T-helper 22 cell (primary cell): ENCODE data around the gene MRI1.
"Not testable (repeated sequence)": the region's sequence is repeated elsewhere in the genome, so short reads cannot be mapped to it uniquely, and the experiment has no call there.

Source experiments
- DNase-seq: peaks from one replicate; pipeline ENCODE4 v3.0.0-alpha.2; 2020; ENCODE audit warnings: low read depth

The MRI1 gene

DNA sequence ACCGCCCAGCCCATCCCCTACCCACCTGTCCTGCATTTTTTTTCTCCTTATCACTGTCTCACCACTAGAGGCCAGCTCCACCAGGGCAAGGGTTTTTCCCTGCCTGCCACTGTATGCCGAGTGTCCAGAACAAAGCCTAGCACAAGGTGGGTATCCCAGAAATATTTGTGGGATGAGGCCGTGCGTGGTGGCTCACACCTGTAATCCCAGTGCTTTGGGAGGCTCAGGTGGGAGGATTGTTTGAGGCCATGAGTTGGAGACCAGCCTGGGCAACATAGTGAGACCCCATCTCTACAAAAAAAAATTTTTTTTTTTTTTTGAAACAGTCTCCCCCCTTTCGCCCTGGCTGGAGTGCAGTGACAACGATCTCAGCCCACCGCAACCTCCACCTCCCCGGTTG is 2.9 kb upstream of the MRI1 start:
- no peak for DNase-seq

GRCh38 chr19:13762635-13763235 is 1.6 kb upstream of the MRI1 start:
- no peak for DNase-seq

- no peak for DNase-seq
Observed at GRCh38 chr19:13763265-13763664, 1.1 kb upstream of the MRI1 start.

DNA sequence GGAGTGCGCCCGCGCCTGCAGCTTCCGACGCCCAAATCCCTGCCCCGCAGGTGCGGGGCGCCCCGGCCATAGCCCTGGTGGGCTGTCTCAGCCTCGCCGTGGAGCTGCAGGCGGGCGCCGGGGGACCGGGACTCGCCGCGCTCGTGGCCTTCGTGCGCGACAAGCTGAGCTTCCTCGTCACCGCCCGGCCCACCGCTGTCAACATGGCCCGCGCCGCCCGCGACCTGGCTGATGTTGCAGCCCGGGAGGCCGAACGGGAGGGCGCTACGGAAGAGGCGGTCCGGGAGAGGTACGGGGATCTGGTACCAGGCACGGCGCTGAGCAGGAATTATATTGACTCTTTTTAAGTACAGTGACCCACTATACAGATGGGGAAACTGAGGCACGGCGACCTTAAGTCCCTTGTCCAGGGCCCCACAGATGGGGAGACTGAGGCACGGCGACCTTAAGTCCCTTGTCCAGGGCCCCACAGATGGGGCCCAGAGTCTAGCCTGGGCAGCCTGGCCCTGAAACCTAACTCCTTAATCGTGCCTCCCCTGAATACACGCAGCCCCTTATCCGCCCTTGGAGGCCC is 586 bp downstream of the MRI1 start:
- peak; percentile 17 for DNase-seq

- DNase-seq = no peak
Observed at GRCh38 chr19:13765395-13766094, 1.2 kb downstream of the MRI1 start.

- no peak for DNase-seq
Observed at GRCh38 chr19:13766095-13766481, 1.8 kb downstream of the MRI1 start.

DNA sequence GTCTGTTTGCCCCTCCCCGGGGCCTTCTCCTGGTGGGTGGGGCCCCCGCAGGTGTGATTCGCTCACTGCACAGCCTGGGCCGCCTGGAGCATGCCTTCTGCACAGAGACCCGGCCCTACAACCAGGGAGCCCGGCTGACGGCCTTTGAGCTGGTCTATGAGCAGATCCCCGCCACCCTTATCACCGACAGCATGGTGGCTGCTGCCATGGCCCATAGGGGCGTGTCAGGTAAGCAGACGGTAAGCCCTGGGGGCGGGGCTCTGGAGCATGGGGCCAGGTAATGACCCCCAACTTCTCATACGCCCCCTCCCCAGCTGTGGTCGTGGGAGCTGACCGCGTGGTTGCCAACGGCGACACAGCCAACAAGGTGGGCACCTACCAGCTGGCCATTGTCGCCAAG is 4.2 kb downstream of the MRI1 start:
- DNase-seq = no peak

- no peak for DNase-seq
Observed at GRCh38 chr19:13770013-13770635, 5.8 kb downstream of the MRI1 start.

- peak; percentile 79 for DNase-seq
Observed at GRCh38 chr19:13774217-13775191, 10.2 kb downstream of the MRI1 start, which contains the start of gene C19orf53. C19orf53 (plus strand) TSS chr19:13774456; CDS start chr19:13774478, 22 bp downstream.

DNA sequence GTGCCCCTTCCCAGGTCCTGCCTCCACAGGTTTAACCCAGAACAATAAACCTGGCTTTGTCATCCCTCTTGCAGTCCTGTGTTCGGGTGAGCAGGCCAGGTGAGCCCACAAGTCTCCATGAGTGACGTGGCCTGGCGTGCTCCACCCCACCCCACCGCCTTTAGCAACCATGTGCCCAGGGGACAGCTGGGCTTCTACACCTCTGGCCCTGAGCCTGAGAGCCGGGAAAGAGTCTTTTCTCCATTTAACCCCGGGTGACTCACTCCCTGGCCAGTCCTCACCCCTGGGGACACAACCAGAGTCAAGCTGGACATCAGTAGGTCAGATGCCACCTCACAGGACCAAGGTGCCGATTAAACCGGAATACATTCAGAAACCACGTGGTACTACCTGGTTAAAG is 14.1 kb downstream of the MRI1 start:
- no peak for DNase-seq

DNA sequence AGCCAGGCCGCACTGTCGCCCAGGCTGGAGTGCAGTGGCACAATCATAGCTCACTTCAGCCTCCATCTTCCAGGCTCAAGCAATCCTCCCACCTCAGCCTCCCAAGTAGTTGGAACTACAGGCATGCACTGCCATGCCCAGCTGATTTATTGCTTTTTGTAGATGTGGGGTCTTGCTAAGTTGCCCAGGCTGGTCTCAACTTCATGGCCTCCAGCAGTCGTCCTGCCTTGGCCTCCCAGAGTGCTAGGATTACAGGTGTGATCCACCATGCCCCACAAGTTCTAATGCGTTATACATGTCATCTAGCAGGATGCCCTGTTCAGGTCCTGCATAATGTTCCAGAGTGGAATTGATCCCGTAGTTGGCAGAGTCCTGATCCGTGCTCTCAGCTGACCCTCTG is 14.5 kb downstream of the MRI1 start:
- no peak for DNase-seq

GRCh38 chr19:13779794-13780193 is 15.5 kb downstream of the MRI1 start:
- not testable (repeated sequence) for DNase-seq

DNA sequence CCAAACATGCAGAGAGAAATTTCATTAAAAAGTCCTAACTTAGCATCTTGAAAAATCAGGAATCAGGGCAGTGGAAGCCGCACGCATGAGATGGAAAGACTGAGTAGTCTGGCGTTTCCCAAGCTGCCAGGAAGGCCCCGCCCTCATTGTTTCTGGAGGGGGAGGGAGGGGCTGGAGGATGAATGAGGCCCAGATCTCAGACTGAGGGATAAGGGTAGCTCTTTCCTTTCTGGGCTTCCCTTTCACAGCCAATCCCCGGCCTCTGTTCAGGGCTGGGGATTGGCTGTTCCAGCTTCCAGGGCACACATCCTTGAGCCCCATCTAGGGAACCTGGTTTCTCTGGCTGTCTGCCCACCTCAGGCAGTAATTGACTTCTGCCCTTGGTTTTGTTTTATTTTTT is 17.2 kb downstream of the MRI1 start:
- no peak for DNase-seq

- DNase-seq = no peak
Observed at GRCh38 chr19:13782537-13782936, 18.2 kb downstream of the MRI1 start.

- DNase-seq = no peak
Observed at GRCh38 chr19:13783565-13784500, 19.5 kb downstream of the MRI1 start.

DNA sequence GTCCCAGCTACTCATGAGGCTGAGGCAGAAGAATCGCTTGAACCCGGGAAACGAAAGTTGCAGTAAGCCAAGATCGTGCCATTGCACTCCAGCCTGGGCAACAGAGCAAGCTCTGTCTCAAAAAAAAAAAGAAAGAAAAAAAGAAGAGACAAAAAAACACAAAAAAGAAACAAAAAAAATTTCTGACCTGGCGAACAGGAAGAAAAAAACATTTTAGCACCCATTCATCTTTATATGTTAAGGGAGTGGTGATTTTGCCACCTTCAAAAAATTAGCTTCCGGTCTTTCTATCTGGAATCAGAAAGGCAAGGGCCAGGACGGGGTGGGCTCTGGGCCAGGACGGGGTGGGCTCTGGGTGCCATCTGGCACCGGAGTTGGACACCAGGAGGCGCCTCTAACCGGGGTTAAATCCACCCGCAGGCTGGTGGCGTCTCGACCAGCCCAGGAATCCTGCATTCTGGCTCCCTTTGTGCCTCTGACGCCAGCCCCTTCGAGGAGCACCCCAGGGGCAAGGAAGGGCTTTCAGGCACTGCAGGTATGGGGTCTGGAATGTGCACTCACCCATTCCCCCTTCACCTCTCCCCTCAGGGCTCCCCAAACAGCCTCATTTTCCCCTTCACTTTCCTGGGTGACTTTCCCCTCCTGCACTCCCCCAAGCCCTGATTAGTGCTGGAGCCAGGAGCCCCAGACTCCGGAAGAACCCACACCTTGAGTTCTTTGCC is 20.6 kb downstream of the MRI1 start:
- DNase-seq = peak; percentile 29

DNA sequence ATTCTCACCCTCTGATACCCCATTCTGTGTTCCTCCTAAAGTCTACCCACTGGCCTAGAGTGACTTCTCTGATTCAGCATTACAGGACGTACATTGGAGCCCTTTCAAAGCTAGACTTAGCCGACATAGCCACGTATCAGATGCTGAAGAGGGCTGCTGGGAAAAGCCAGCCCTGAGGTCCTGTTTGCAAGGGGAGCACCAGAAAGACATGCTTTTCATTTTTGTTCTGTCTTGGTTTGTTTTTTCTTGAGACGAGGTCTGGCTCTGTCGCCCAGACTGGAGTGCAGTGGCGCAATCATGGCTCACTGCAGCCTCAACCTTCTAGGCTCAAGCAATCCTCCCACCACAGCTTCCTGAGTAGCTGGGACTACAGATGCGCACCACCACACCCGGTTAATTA is 24.7 kb downstream of the MRI1 start:
- DNase-seq = peak; percentile 25

DNA sequence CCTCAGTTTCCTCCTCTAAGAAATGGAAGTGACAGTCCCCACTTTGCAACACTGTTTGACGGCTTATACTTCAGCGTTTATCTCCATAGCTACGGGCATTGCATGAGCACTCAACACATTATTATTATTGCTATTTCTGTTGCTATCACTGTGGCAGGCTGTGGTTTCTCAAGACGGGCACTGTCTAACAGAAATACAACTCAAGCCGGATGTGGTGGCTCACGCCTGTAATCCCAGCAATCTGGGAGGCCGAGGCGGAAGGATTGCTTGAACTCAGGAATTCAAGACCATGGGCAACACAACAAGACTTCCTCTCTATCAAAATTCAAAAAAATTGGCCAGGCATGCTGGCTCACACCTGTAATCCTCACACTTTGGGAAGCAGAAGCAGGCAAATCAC is 26.0 kb downstream of the MRI1 start:
- DNase-seq = no peak

DNA sequence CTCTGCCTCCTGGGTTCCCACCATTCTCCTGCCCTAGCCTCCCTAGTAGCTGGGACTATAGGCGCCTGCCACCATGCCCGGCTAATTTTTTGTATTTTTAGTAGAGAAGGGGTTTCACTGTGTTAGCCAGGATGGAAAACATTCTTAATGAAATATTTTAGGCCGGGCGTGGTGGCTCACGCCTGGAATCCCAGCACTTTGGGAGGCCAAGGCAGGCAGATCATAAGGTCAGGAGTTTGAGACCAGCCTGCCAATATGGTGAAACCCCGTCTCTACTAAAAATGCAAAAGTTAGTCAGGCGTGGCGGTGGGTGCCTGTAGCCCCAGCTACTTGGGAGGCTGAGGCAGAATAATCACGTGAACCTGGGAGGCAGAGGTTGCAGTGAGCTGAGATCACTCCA is 29.0 kb downstream of the MRI1 start:
- DNase-seq = not testable (repeated sequence)

GRCh38 chr19:13794398-13794756 is 30.1 kb downstream of the MRI1 start:
- no peak for DNase-seq
